Measurements from ENCODE around the gene JAZF1. TPM values are rescaled to one million over a fixed set of nuclear protein-coding genes. Genes with fewer than 3 reads are reported as not detected.

JAZF1 gene
- total and polyA plus RNA-seq, 2 of the 8 experiments (the other 6 are each of a cell fraction or from before 2014, with no cell fraction given), result 2.6 to 21.8 TPM

DNA sequence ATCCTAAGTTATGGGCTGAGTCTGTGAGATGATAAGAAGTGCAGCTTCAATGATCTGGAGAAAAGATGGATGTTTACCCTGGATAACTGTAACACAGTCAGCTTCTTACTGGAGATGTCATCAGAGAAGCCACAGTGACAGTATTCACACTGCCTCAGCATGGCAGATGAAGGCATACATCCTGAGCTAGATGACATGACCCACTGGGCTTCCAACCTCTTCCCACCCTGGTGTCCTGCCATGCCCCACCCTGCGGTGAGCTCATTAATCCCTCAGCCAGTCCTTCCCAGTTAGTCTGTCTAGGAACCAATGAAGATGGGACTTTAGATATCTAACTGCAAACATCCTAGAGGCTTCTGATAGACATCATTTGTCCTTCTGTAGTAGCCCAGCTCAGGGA lies 226.8 kb downstream of the JAZF1 start (continued):
- TF ChIP-seq, protein P1, sequence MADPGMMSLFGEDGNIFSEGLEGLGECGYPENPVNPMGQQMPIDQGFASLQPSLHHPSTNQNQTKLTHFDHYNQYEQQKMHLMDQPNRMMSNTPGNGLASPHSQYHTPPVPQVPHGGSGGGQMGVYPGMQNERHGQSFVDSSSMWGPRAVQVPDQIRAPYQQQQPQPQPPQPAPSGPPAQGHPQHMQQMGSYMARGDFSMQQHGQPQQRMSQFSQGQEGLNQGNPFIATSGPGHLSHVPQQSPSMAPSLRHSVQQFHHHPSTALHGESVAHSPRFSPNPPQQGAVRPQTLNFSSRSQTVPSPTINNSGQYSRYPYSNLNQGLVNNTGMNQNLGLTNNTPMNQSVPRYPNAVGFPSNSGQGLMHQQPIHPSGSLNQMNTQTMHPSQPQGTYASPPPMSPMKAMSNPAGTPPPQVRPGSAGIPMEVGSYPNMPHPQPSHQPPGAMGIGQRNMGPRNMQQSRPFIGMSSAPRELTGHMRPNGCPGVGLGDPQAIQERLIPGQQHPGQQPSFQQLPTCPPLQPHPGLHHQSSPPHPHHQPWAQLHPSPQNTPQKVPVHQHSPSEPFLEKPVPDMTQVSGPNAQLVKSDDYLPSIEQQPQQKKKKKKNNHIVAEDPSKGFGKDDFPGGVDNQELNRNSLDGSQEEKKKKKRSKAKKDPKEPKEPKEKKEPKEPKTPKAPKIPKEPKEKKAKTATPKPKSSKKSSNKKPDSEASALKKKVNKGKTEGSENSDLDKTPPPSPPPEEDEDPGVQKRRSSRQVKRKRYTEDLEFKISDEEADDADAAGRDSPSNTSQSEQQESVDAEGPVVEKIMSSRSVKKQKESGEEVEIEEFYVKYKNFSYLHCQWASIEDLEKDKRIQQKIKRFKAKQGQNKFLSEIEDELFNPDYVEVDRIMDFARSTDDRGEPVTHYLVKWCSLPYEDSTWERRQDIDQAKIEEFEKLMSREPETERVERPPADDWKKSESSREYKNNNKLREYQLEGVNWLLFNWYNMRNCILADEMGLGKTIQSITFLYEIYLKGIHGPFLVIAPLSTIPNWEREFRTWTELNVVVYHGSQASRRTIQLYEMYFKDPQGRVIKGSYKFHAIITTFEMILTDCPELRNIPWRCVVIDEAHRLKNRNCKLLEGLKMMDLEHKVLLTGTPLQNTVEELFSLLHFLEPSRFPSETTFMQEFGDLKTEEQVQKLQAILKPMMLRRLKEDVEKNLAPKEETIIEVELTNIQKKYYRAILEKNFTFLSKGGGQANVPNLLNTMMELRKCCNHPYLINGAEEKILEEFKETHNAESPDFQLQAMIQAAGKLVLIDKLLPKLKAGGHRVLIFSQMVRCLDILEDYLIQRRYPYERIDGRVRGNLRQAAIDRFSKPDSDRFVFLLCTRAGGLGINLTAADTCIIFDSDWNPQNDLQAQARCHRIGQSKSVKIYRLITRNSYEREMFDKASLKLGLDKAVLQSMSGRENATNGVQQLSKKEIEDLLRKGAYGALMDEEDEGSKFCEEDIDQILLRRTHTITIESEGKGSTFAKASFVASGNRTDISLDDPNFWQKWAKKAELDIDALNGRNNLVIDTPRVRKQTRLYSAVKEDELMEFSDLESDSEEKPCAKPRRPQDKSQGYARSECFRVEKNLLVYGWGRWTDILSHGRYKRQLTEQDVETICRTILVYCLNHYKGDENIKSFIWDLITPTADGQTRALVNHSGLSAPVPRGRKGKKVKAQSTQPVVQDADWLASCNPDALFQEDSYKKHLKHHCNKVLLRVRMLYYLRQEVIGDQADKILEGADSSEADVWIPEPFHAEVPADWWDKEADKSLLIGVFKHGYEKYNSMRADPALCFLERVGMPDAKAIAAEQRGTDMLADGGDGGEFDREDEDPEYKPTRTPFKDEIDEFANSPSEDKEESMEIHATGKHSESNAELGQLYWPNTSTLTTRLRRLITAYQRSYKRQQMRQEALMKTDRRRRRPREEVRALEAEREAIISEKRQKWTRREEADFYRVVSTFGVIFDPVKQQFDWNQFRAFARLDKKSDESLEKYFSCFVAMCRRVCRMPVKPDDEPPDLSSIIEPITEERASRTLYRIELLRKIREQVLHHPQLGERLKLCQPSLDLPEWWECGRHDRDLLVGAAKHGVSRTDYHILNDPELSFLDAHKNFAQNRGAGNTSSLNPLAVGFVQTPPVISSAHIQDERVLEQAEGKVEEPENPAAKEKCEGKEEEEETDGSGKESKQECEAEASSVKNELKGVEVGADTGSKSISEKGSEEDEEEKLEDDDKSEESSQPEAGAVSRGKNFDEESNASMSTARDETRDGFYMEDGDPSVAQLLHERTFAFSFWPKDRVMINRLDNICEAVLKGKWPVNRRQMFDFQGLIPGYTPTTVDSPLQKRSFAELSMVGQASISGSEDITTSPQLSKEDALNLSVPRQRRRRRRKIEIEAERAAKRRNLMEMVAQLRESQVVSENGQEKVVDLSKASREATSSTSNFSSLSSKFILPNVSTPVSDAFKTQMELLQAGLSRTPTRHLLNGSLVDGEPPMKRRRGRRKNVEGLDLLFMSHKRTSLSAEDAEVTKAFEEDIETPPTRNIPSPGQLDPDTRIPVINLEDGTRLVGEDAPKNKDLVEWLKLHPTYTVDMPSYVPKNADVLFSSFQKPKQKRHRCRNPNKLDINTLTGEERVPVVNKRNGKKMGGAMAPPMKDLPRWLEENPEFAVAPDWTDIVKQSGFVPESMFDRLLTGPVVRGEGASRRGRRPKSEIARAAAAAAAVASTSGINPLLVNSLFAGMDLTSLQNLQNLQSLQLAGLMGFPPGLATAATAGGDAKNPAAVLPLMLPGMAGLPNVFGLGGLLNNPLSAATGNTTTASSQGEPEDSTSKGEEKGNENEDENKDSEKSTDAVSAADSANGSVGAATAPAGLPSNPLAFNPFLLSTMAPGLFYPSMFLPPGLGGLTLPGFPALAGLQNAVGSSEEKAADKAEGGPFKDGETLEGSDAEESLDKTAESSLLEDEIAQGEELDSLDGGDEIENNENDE (IDR thresholded peaks at IDR 0.05; ENCODE audit: insufficient replicate concordance, low read length), result no peak
- TF ChIP-seq SIRT6 (IDR thresholded peaks at IDR 0.05; ENCODE audit: low read length), result no peak
- TF ChIP-seq NRF1 (IDR thresholded peaks at IDR 0.05; ENCODE audit: low read depth, low read length), result no peak
- no peak for TF ChIP-seq SIX5 (IDR thresholded peaks at IDR 0.05; ENCODE audit: low read depth, low read length)
- no peak for TF ChIP-seq HDAC6 (IDR thresholded peaks at IDR 0.05; ENCODE audit: low read depth, low read length)
- TF ChIP-seq CREB1 (IDR thresholded peaks at IDR 0.05), result no peak
- no peak for TF ChIP-seq POU5F1 (IDR thresholded peaks at IDR 0.05; ENCODE audit: low read depth, low read length)
- no peak for TF ChIP-seq SP4 (IDR thresholded peaks at IDR 0.05; ENCODE audit: low read length)

Data from H1 (cell line).